Mesothelial cell of epicardium (in vitro differentiated cells): ENCODE measurements around the gene SMG7. TPM values are rescaled to one million over a fixed set of nuclear protein-coding genes. Genes with fewer than 3 reads are reported as not detected.

Source experiments
- DNase-seq, 2 experiments: peaks; one replicate each; pipeline ENCODE4 v3.0.0; 2021; ENCODE audit warnings: low spot score in 2 of 2; ENCODE audit not compliant: unreplicated experiment in 2 of 2
- H3K27ac Mint-ChIP-seq: 2 replicates; pipeline ENCODE4 v1.8.0; 2021; ENCODE audit warnings: mixed read lengths
- H3K27me3 Mint-ChIP-seq: 2 replicates; pipeline ENCODE4 v1.8.0; 2021; ENCODE audit warnings: low read depth, mixed read lengths
- H3K36me3 Mint-ChIP-seq: 2 replicates; pipeline ENCODE4 v1.8.0; 2021; ENCODE audit warnings: mixed read lengths
- H3K4me1 Mint-ChIP-seq: 2 replicates; pipeline ENCODE4 v1.8.0; 2021; ENCODE audit warnings: mixed read lengths
- H3K4me3 Mint-ChIP-seq: 2 replicates; pipeline ENCODE4 v1.8.0; 2021; ENCODE audit warnings: mild to moderate bottlenecking, moderate library complexity, mixed read lengths
- H3K9me3 Mint-ChIP-seq: 2 replicates; pipeline ENCODE4 v1.8.0; 2021; ENCODE audit warnings: mixed read lengths
- total RNA-seq: library from RNA; stranded (reverse); gene quantifications from 3 replicates; pipeline ENCODE4 v1.2.1, GENCODE V29; 2021
- TF ChIP-seq, protein P1 (sequence below): fragments of 200-600 bp; sonication (generic); IDR thresholded peaks from one replicate; pipeline ENCODE4 v1.5.0; 2021; ENCODE audit warnings: antibody characterized with exemption; ENCODE audit not compliant: unreplicated experiment

The SMG7 gene
- total RNA-seq, 1 donor from 2014 or later = 60.6 TPM

DNA sequence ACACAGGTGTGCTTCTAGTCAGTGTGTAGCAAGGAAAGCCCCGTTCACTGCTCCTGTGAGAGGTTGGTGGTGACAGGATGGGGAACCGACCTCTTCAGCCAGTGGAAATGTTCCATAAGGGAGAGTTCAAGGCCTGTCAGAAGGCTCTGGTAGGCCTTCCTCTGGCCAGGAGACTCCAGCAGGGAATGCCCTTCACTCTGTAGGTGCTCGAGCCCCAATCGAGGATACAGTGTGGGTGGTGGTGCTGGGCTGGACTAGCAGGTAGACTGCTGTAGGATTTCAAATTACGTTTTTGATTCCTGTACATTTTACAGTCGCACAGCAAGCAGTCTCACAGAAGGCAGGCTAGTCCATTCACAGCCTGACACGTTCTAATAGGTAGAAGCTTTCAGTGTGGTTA lies 80.1 kb downstream of the SMG7 start:
- H3K9me3 Mint-ChIP-seq = no peaks in the 10 kb centered on the region
- no peak overlapping the region for H3K4me3 Mint-ChIP-seq
- no peak overlapping the region for H3K27ac Mint-ChIP-seq
- H3K4me1 Mint-ChIP-seq = peaks cover 5% of the 10 kb centered on the region
- no peak for DNase-seq
- no peaks in the 10 kb centered on the region for H3K27me3 Mint-ChIP-seq
- TF ChIP-seq, protein P1, sequence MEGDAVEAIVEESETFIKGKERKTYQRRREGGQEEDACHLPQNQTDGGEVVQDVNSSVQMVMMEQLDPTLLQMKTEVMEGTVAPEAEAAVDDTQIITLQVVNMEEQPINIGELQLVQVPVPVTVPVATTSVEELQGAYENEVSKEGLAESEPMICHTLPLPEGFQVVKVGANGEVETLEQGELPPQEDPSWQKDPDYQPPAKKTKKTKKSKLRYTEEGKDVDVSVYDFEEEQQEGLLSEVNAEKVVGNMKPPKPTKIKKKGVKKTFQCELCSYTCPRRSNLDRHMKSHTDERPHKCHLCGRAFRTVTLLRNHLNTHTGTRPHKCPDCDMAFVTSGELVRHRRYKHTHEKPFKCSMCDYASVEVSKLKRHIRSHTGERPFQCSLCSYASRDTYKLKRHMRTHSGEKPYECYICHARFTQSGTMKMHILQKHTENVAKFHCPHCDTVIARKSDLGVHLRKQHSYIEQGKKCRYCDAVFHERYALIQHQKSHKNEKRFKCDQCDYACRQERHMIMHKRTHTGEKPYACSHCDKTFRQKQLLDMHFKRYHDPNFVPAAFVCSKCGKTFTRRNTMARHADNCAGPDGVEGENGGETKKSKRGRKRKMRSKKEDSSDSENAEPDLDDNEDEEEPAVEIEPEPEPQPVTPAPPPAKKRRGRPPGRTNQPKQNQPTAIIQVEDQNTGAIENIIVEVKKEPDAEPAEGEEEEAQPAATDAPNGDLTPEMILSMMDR = no peak
- peaks cover 20% of the 10 kb centered on the region for H3K36me3 Mint-ChIP-seq

DNA sequence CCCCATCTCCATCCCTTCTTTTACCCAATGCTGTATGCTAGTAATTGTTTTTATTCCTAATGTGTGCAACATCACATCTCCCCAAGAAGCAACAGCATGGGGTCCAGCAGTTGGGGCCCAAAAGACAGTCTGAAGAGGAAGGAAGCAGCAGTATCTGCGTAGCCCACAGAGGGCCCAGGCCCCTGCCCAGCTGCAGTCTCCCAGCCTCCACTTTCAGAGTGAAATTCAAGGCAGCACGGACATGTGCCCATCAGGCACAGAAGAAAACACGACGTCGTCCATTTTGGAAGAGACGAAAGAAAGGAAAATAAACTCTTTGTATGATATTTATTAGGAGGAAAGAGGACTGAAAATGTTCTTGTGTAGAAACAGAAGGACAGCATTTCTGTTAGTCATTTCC lies 80.6 kb downstream of the SMG7 start:
- DNase-seq = no peak
- Mint-ChIP-seq H3K9me3 (no peaks in the 10 kb centered on the region), H3K27ac (no peak overlapping the region), H3K4me1 (peaks cover 5% of the 10 kb centered on the region), H3K27me3 (no peaks in the 10 kb centered on the region), H3K36me3 (peaks cover 20% of the 10 kb centered on the region), H3K4me3 (no peak overlapping the region)
- TF ChIP-seq, protein P1 = no peak

DNA sequence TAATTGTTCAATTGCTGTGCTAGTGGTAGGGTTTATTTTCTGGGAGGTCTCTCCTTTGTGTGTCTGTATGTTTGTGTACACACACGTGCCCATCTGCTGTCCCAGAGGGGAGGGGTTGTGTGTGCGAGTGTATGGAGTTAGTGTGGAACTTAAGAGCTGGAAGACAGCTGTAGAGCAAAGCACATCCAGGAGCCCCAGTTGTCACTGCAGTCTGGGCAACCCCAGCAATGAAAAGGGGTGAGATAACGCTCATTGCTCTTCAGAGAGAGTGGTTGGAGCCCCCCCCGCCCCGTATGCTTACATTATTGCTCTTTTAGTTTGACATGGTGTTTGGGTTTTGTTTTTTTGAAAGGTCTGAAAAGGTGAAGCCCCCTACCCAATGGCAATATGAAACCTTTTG lies 81.0 kb downstream of the SMG7 start:
- H3K27me3 Mint-ChIP-seq = no peaks in the 10 kb centered on the region
- no peaks in the 10 kb centered on the region for H3K9me3 Mint-ChIP-seq
- peaks cover 5% of the 10 kb centered on the region for H3K4me1 Mint-ChIP-seq
- no peak overlapping the region for H3K4me3 Mint-ChIP-seq
- TF ChIP-seq, protein P1 = no peak
- no peak for DNase-seq
- H3K27ac Mint-ChIP-seq = no peak overlapping the region
- peaks cover 17% of the 10 kb centered on the region for H3K36me3 Mint-ChIP-seq

DNA sequence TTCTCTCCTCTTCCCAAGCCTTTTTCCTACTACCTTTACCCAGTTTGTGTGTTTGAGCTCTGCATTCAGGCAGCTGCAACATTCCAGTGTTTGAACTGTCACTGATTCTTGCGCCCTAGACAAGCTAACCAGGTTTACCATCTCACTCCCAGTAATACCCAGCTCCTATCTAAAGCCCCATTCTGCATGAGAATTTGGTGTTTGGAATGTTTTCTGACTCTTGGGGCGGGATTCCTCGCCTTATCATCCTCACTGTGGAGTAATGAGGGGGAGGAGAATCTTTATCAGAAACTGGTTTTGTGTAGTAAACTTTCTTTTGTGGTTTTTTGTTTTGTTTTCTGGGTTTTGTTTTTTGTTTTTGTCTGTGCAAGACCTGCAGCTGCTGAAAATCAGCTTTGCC lies 81.5 kb downstream of the SMG7 start:
- no peaks in the 10 kb centered on the region for H3K9me3 Mint-ChIP-seq
- peak overlapping the region; percentile 73 for H3K27ac Mint-ChIP-seq
- H3K27me3 Mint-ChIP-seq = no peaks in the 10 kb centered on the region
- peaks cover 5% of the 10 kb centered on the region for H3K4me1 Mint-ChIP-seq
- TF ChIP-seq, protein P1 = no peak
- H3K4me3 Mint-ChIP-seq = no peak overlapping the region
- no peak for DNase-seq
- H3K36me3 Mint-ChIP-seq = peaks cover 13% of the 10 kb centered on the region

DNA sequence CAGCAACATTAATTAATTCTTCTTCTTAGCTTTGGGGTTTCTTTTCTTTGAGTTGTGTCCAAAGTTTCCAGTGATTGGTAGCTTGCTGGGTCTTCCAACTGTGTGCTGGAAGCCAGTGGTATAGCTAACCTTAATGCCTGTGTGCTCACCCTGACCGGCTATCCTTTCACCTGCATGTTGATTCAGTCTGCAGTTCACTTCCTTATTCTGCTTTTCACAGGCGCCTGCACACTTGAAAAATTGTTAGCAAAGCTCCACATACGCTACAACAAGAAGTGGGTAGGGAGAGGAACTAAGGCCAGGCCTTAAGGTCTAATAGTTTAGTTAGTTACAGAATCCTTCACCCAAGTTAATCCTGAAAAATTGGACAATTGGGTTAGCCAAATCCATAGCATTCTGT lies 82.3 kb downstream of the SMG7 start:
- TF ChIP-seq, protein P1 = no peak
- Mint-ChIP-seq H3K4me3 (no peak overlapping the region), H3K9me3 (no peaks in the 10 kb centered on the region), H3K36me3 (peaks cover 13% of the 10 kb centered on the region), H3K4me1 (peaks cover 5% of the 10 kb centered on the region), H3K27me3 (no peaks in the 10 kb centered on the region), H3K27ac (no peak overlapping the region)
- no peak for DNase-seq

DNA sequence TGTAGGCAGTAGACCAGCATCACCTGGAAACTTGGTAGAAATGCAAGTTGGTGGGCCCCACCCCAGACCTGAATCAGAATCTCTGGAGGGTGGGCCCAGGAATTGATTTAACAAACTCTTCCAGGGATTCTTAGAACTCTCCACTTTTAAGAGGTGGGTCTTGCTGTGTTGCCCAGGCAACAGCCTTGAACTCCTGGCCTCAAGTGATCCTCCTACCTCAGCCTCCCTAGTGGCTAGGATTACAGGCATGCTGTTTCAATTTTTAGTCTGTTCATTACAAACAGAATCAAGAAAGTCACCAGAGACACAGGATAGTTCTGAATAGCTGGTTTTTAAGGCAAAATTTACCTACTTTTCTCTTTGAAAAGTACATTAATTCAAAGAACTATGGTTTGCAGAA lies 86.8 kb downstream of the SMG7 start:
- Mint-ChIP-seq H3K9me3 (no peaks in the 10 kb centered on the region), H3K27ac (no peak overlapping the region), H3K4me1 (peaks cover 3% of the 10 kb centered on the region), H3K27me3 (no peaks in the 10 kb centered on the region), H3K4me3 (no peak overlapping the region), H3K36me3 (no peaks in the 10 kb centered on the region)
- DNase-seq = no peak
- TF ChIP-seq, protein P1 = no peak
